ENCODE measurements around the gene SLC17A9.

- no peak for TF ChIP-seq CTCF (IDR thresholded peaks at IDR 0.05)
- TF ChIP-seq POLR2A (IDR thresholded peaks at IDR 0.05): no peak
Measured at GRCh38 chr20:62951896-62952372, 575 bp upstream of the SLC17A9 start.

Data from heart left ventricle (tissue), 13 donors.